ENCODE results near the gene F8A2.

F8A2 gene

DNA sequence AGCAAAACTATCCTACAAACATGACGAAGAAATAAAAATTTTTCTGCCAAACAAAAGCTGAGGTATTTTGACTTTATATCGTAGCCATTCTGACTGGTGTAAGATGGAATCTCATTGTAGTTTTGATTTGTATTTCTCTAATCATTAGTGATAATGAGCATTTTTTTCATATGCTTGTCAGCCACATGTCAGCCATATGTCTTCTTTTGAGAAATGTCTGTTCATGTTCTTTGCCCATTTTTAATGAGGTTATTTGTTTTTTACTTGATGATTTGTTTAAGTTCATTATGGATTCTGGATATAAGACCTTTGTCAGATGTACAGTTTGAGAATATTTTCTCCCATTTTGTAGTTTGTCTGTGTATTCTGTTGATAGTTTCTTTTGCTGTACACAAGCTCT is 24.5 kb downstream of the F8A2 start:
- no peak overlapping the region for H3K4me3 ChIP-seq (ENCODE audit: low read length)
- no peak for DNase-seq (ENCODE audit: low read depth)
- TF ChIP-seq, protein P1, sequence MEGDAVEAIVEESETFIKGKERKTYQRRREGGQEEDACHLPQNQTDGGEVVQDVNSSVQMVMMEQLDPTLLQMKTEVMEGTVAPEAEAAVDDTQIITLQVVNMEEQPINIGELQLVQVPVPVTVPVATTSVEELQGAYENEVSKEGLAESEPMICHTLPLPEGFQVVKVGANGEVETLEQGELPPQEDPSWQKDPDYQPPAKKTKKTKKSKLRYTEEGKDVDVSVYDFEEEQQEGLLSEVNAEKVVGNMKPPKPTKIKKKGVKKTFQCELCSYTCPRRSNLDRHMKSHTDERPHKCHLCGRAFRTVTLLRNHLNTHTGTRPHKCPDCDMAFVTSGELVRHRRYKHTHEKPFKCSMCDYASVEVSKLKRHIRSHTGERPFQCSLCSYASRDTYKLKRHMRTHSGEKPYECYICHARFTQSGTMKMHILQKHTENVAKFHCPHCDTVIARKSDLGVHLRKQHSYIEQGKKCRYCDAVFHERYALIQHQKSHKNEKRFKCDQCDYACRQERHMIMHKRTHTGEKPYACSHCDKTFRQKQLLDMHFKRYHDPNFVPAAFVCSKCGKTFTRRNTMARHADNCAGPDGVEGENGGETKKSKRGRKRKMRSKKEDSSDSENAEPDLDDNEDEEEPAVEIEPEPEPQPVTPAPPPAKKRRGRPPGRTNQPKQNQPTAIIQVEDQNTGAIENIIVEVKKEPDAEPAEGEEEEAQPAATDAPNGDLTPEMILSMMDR (IDR thresholded peaks at IDR 0.05; ENCODE audit: insufficient read depth, low read depth, low read length, missing control alignments): no peak

DNA sequence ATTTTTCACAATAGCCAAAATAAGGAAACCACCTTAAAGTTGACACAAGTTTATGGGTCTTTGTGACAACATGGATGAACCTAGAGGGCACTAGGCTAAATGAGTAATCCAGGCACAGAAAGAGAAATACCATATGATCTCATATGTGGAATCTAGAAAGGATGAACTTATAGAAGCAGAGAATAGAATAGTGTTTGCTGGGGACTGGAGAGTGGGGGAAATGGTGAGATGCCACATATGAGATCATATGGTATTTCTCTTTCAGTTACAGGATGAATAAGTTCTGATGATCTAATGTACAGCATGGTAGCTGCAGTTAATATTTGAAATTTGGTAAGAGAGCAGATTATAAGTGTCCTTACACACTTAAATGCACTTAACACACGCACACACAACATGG is 35.9 kb downstream of the F8A2 start:
- TF ChIP-seq, protein P1 (IDR thresholded peaks at IDR 0.05; ENCODE audit: insufficient read depth, low read depth, low read length, missing control alignments): no peak

More for the DNA sequence above, 35.9 kb downstream of the F8A2 start:
- no peak for DNase-seq (ENCODE audit: low read depth)
- no peak overlapping the region for H3K4me3 ChIP-seq (ENCODE audit: low read length)

Measured in epithelial cell of esophagus (primary cell).